ENCODE data around the gene ZMIZ1.

- TF ChIP-seq CTCF (IDR thresholded peaks at IDR 0.05; ENCODE audit: poor library complexity, severe bottlenecking) (no peak), TAF1 (IDR thresholded peaks at IDR 0.05; ENCODE audit: low read depth) (no peak), EP300 (conservative IDR thresholded peaks at IDR 0.05; ENCODE audit: poor library complexity, severe bottlenecking) (no peak), POLR2AphosphoS5 (IDR thresholded peaks at IDR 0.05) (no peak), RAD21 (conservative IDR thresholded peaks at IDR 0.05) (no peak), EZH2 (IDR thresholded peaks at IDR 0.05; ENCODE audit: borderline replicate concordance, insufficient read depth, low read length, poor library complexity, severe bottlenecking) (no peak)
These were observed 175.3 kb downstream of the ZMIZ1 start for GRCh38 chr10:79244068-79244442.
